HepG2 (cell line): ENCODE data around the gene ARL6IP4. TPM values are rescaled to one million over a fixed set of nuclear protein-coding genes. Genes with fewer than 3 reads are reported as not detected.

Experiments
- AHR ChIP-seq: IDR thresholded peaks from 2 replicates; pipeline ENCODE4 v1.6.1; 2018; ENCODE audit warnings: missing genetic modification reagents, missing compliant biosample characterization
- FUBP1 ChIP-seq: sonication (generic); formaldehyde crosslinking; IDR thresholded peaks from 2 replicates; pipeline ENCODE4 v1.5.1; 2020; ENCODE audit warnings: missing genetic modification reagents, mild to moderate bottlenecking, borderline replicate concordance
- HDAC1 ChIP-seq: sonication (generic); formaldehyde crosslinking; IDR thresholded peaks from 2 replicates; pipeline ENCODE4 v1.5.1; 2020; ENCODE audit warnings: mild to moderate bottlenecking, missing genetic modification reagents
- HMGXB4 ChIP-seq, 2 experiments: sonication (generic) in 1 of 2; formaldehyde crosslinking in 1 of 2; IDR thresholded peaks; 2 replicates each; pipeline versions ENCODE4 v1.4.0 to v1.6.1; 2018 to 2020; ENCODE audit warnings: missing genetic modification reagents in 2 of 2, borderline replicate concordance in 1 of 2, low read depth in 1 of 2, mild to moderate bottlenecking in 1 of 2, missing biosample characterization in 1 of 2
- KLF11 ChIP-seq: IDR thresholded peaks from 2 replicates; pipeline ENCODE4 v1.6.1; 2016; ENCODE audit warnings: missing compliant biosample characterization
- MAX ChIP-seq: IDR thresholded peaks from 2 replicates; pipeline ENCODE4 v1.6.1; 2012; ENCODE audit warnings: inconsistent platforms
- MED13 ChIP-seq: sonication (generic); formaldehyde crosslinking; IDR thresholded peaks from 2 replicates; pipeline ENCODE4 v1.5.0; 2020; ENCODE audit warnings: missing genetic modification reagents
- NCOA5 ChIP-seq: sonication (generic); formaldehyde crosslinking; IDR thresholded peaks from 2 replicates; pipeline ENCODE4 v1.4.0; 2020; ENCODE audit warnings: missing genetic modification reagents
- NR2C2 ChIP-seq: sonication (generic); formaldehyde crosslinking; IDR thresholded peaks from 2 replicates; pipeline ENCODE4 v1.4.0; 2020; ENCODE audit warnings: missing genetic modification reagents, mild to moderate bottlenecking, moderate library complexity, borderline replicate concordance
- SMAD9 ChIP-seq: sonication (generic); formaldehyde crosslinking; IDR thresholded peaks from 2 replicates; pipeline ENCODE4 v1.5.1; 2020; ENCODE audit warnings: mild to moderate bottlenecking, missing genetic modification reagents
- SOX13 ChIP-seq, 3 experiments: fragments of 450-650 bp in 1 of 3; sonication (generic) in 1 of 3; formaldehyde crosslinking in 1 of 3; IDR thresholded peaks in 2 of 3; conservative IDR thresholded peaks in 1 of 3; 2 replicates each; pipeline versions ENCODE4 v1.5.0 to v1.6.1; 2016 to 2020; ENCODE audit warnings: antibody characterized with exemption in 1 of 3, mild to moderate bottlenecking in 1 of 3, missing compliant biosample characterization in 1 of 3, missing genetic modification reagents in 1 of 3, moderate library complexity in 1 of 3
- TEF ChIP-seq: sonication (generic); formaldehyde crosslinking; IDR thresholded peaks from 2 replicates; pipeline ENCODE4 v1.5.0; 2020; ENCODE audit warnings: missing genetic modification reagents
- ZBTB20 ChIP-seq: sonication (generic); formaldehyde crosslinking; IDR thresholded peaks from 2 replicates; pipeline ENCODE4 v1.8.1; 2023; ENCODE audit warnings: missing genetic modification reagents, low read depth, mild to moderate bottlenecking, borderline replicate concordance
- ZFP91 ChIP-seq: sonication (generic); formaldehyde crosslinking; IDR thresholded peaks from 2 replicates; pipeline ENCODE4 v1.9.0; 2022; ENCODE audit warnings: missing genetic modification reagents, mild to moderate bottlenecking, borderline replicate concordance
- ZNF256 ChIP-seq: sonication (generic); formaldehyde crosslinking; conservative IDR thresholded peaks from 2 replicates; pipeline ENCODE4 v1.4.0; 2020; ENCODE audit warnings: missing genetic modification reagents
- ZNF282 ChIP-seq: fragments of 450-650 bp; IDR thresholded peaks from 2 replicates; pipeline ENCODE4 v1.6.1; 2018; ENCODE audit not compliant: partially characterized antibody
- ZNF292 ChIP-seq: sonication (generic); formaldehyde crosslinking; IDR thresholded peaks from 2 replicates; pipeline ENCODE4 v1.8.1; 2022; ENCODE audit warnings: mild to moderate bottlenecking, low read depth, missing genetic modification reagents, borderline replicate concordance
- ZNF333 ChIP-seq: sonication (generic); formaldehyde crosslinking; IDR thresholded peaks from 2 replicates; pipeline ENCODE4 v1.4.0; 2020; ENCODE audit warnings: mild to moderate bottlenecking, missing genetic modification reagents, borderline replicate concordance
- ZNF598 ChIP-seq: sonication (generic); formaldehyde crosslinking; IDR thresholded peaks from 2 replicates; pipeline ENCODE4 v1.5.1; 2020; ENCODE audit warnings: mild to moderate bottlenecking, missing genetic modification reagents, borderline replicate concordance
- ZNF746 ChIP-seq: sonication (generic); formaldehyde crosslinking; IDR thresholded peaks from 2 replicates; pipeline ENCODE4 v1.8.0; 2022; ENCODE audit warnings: mild to moderate bottlenecking, missing genetic modification reagents
- ZNF749 ChIP-seq: sonication (generic); formaldehyde crosslinking; IDR thresholded peaks from 2 replicates; pipeline ENCODE4 v1.8.0; 2022; ENCODE audit warnings: mild to moderate bottlenecking, missing genetic modification reagents, moderate library complexity, borderline replicate concordance
- polyA plus RNA-seq, 8 experiments: library from polyadenylated mRNA; depleted of rRNA in 3 of 8; stranded (reverse) in 7 of 8; unstranded in 1 of 8; fragments of >200 nt; fragmentation: Illumina TruSeq in 4 of 8; extraction: Trizol in 4 of 8; gene quantifications; 2 replicates each; pipeline versions ENCODE4 v1.2.1 to v1.2.3, GENCODE V29; 2011 to 2016; ENCODE audit warnings: low read depth in 4 of 8, missing spikeins in 1 of 8, mixed read lengths in 1 of 8; ENCODE audit not compliant: insufficient read depth in 1 of 8
- total RNA-seq, 5 experiments: library from RNA; depleted of rRNA; stranded (reverse); fragments of >200 nt; fragmentation: Illumina TruSeq; extraction: Trizol; gene quantifications; 2 replicates each; pipeline ENCODE4 v1.2.3, GENCODE V29; 2016; ENCODE audit warnings: low read depth in 1 of 5

ARL6IP4 gene
- total and polyA plus RNA-seq, 2 of the 13 experiments (the other 11 are each of a cell fraction or from before 2014, with no cell fraction given): 155 to 220 TPM

GRCh38 chr12:122980183-122981035 is at the start of gene ARL6IP4 (continued):
- TF ChIP-seq KLF11 (0 out of 2 replicates have a peak, but pooled peaks have one; percentile 59), MED13 (CRISPR knock-in tag) (no peak), HDAC1 (CRISPR knock-in tag) (peak; percentile 87), ZNF746 (CRISPR knock-in tag) (peak; percentile 49; the same call in 1 of the 2 replicates), ZNF749 (no peak), HMGXB4 (CRISPR knock-in tag; IDR thresholded peaks at IDR 0.05; ENCODE audit: borderline replicate concordance in 1 of 2, low read depth in 1 of 2) (peak in 1 of 2 experiments; percentile 58; a peak in 3 of 4 replicates), SOX13 (IDR thresholded peaks at IDR 0.05) (no peak), SOX13 (CRISPR knock-in tag; conservative IDR thresholded peaks at IDR 0.05 in 1 of 2, IDR thresholded peaks at IDR 0.05 in 1 of 2) (no peak), ZNF282 (no peak), TEF (0 out of 2 replicates have a peak, but pooled peaks have one; percentile 9), ZNF598 (CRISPR knock-in tag) (peak; percentile 57; the same call in 1 of the 2 replicates), FUBP1 (CRISPR knock-in tag) (peak; percentile 82; the same call in 1 of the 2 replicates), ZBTB20 (no peak), ZNF292 (CRISPR knock-in tag) (no peak), NCOA5 (no peak), ZNF256 (no peak), ZNF333 (0 out of 2 replicates have a peak, but pooled peaks have one; percentile 69), MAX (peak; percentile 69), AHR (CRISPR knock-in tag) (peak; percentile 28; the same call in 1 of the 2 replicates), ZFP91 (CRISPR knock-in tag) (peak; percentile 29), SMAD9 (CRISPR knock-in tag) (no peak), NR2C2 (CRISPR knock-in tag) (peak; percentile 51; the same call in 1 of the 2 replicates)
